NCI-H69 (cell line): ENCODE data around the gene IFRD1.

ENCODE experiments used
- DNase-seq: peaks from one replicate; lab custom pipeline; 2025; lab: John Stamatoyannopoulos, UW

Gene IFRD1

GRCh38 chr7:112520787-112521186, 70.5 kb downstream of the IFRD1 start:
- DNase-seq, result no peak

GRCh38 chr7:112521942-112522341, 71.7 kb downstream of the IFRD1 start:
- no peak for DNase-seq

- no peak for DNase-seq
These were observed 73.6 kb downstream of the IFRD1 start for GRCh38 chr7:112523871-112524270.
